Measurements from ENCODE around the gene AFF3.

The AFF3 gene

GRCh38 chr2:99631700-99632099, 510.7 kb downstream of the AFF3 start:
- DNase-seq (ENCODE audit: low read depth) = no peak

DNA sequence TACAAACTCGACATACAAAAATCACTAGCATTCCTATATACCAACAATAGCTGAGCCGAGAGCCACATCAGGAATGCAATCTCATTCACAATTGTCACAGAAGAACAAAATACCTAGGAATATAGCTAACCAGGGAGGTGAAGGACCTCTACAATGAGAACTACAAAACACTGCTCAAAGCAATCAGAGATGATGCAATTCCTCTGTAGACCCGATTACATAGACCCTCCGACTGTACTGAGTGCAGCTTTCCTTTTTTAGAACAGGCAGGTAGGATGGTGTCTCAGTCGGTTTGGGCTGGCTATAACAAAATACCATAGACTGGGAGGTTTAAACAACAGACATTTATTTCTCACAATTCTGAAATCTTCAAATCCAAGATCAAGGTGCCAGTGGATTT, 513.1 kb downstream of the AFF3 start:
- no peak for DNase-seq (ENCODE audit: low read depth)

DNA sequence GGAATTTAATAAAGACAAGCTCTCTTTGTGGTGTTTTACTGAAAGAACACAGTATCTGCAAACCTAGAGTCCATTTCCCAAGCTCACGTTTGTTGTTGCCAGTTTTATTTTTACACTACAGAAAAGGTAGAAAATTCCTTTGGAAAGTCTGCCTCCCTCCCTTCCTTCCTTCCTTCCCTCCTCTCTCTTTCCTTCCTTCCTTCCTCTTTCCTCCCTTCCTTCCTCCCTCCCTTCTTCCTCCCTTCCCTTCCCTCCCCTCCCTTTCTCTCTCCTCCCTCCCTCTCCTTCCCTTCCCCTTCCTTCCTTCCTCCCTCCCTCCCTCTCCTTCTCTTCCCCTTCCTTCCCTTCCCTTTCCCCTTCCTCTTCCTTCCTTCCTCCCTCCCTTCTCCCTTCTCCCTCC, 516.2 kb downstream of the AFF3 start:
- no peak for DNase-seq (ENCODE audit: low read depth)

- no peak for DNase-seq (ENCODE audit: low read depth)
Measured at GRCh38 chr2:99624677-99625076, 517.7 kb downstream of the AFF3 start.

GRCh38 chr2:99623613-99624012, 518.8 kb downstream of the AFF3 start:
- no peak for DNase-seq (ENCODE audit: low read depth)

DNA sequence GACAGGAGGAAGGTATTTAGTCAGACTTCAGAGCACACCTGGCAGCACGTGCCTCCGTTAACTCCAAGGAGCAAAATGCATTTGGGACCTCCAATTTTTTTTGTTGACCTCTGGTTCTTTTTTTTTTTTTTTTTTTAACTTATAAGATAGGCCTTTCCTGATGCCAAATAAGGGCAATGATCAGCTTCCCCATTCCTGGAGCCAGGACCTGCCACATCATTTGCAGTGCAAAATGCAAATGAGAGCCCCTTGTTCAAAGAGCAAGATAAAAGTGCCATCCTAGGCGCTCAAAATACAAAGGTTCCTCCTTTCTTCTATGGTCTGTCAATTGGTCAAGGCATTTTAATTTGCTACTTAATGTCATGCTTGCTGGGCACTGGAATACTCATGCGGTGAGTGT, 519.4 kb downstream of the AFF3 start:
- DNase-seq (ENCODE audit: low read depth) = no peak

- DNase-seq (ENCODE audit: low read depth) = no peak
Measured at GRCh38 chr2:99622534-99622933, 519.9 kb downstream of the AFF3 start.

DNA sequence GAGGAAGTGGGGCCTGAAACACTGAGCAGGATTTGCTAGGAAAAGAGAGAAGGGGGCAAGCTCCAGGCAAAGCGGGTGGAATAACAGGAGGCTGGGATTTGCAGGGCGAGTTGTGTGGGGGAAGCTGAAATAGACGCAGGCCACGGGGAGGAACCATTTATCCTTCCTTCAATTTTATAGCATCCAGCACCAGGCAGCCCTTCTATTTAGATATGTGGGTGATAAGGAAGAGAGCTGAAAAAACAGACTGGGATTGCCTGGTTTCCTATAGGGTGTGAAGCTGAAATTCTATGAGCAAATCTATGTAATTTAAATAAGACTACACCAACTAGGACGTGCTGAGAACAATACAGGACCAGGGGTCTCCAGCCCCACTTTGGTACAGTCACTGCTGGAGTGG, 520.6 kb downstream of the AFF3 start:
- DNase-seq (ENCODE audit: low read depth) = no peak

DNA sequence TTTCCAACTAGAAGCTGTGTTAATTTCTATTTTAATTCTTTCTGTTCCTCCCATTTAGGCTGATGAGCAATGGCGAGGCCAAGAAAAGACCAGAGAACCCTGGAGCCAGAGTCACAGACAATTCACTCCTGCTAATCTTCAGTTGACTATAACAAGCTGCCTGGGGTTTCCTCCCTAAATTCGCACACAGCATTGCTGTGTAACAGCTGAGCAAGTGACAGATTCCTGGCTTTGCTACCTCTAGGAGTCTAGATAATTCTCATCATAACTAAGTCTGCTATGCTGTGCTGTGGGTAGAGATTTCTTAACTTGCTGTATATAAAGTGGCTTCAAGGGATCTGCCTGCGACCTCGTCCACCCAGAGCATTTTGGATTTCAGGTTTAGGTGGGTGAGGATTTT, 521.3 kb downstream of the AFF3 start:
- DNase-seq (ENCODE audit: low read depth) = no peak

GRCh38 chr2:99619151-99619550, 523.2 kb downstream of the AFF3 start:
- no peak for DNase-seq (ENCODE audit: low read depth)

GRCh38 chr2:99618579-99619097, 523.8 kb downstream of the AFF3 start:
- DNase-seq (ENCODE audit: low read depth) = no peak

DNA sequence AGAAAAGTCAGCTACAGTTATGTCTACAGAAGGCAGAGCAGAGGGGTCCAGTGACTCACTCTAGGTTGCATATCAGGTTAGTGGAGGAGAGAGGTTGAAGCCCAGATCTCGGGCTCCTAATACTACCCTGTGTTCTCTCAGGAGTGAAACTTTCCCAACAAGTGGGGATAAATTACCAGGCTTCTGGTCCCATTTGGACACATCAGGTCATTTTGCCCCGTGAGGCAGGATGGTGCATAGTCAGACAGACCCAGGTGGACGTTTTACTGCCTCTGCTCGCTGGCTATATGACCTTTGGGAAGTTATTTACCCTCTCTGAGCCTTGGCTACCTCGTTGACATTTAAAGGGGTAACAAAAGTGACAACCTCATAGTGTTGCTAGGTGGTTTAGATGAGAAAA, 524.6 kb downstream of the AFF3 start:
- no peak for DNase-seq (ENCODE audit: low read depth)

- DNase-seq (ENCODE audit: low read depth) = no peak
Measured at GRCh38 chr2:99615247-99615771, 527.1 kb downstream of the AFF3 start.

GRCh38 chr2:99613980-99614379, 528.4 kb downstream of the AFF3 start:
- DNase-seq (ENCODE audit: low read depth) = no peak

GRCh38 chr2:99611786-99612185, 530.6 kb downstream of the AFF3 start:
- no peak for DNase-seq (ENCODE audit: low read depth)

- no peak for DNase-seq (ENCODE audit: low read depth)
Measured at GRCh38 chr2:99611034-99611433, 531.4 kb downstream of the AFF3 start.

DNA sequence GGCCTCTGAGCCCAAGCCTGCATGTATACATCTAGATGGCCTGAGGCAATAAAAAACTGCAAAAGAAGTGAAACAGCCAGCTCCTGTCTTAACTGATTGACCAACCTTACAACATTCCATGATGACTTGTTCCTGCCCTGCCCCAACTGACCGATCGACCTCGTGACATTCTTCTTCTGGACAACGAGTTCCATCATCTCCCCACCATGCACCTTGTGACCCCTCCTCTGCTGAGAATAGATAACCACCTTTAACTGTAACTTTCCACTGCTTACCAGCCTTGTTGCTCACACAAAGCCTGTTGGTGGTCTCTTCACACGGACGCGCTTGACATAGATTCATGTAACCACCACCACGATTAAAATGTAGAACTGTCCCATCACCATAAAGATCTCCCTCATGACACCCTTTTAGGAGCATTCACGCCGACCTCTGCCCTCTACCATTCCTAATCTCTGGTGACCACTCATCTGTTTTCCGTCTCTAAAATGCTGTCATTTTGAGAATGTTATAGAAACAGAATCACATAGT, 532.5 kb downstream of the AFF3 start:
- DNase-seq (ENCODE audit: low read depth) = no peak

- DNase-seq (ENCODE audit: low read depth) = no peak
Measured at GRCh38 chr2:99608861-99609260, 533.5 kb downstream of the AFF3 start.

DNA sequence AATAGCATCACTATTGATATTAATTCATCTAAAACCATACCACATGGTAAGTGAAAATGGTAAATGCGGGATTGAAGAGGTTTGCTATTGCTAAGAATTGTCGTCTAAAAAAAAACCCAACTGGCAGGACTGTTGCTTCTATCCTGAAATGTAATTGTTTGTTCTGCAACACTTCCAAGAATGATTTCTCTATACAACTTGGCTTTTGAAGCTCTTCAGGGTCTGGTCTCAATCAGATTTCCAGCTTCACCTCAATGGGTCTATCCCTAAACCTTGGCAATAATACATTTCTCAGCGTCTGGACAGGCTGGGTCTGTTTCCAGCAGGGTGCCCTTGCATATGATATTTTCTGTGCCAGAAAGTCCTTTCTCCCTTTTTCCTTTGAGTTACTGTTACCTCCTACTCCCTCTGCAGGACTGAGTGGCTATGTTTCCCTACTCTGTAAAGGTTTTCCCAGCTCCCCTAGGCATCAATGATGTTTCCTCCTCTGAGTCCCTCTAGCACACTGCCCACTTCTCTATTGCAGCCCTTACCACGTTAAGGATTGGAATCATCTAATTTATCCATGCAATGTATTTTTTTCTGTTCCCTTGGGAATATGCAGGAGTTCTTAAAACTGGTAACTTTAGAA, 534.4 kb downstream of the AFF3 start:
- no peak for DNase-seq (ENCODE audit: low read depth)

- DNase-seq (ENCODE audit: low read depth) = no peak
Measured at GRCh38 chr2:99607454-99607853, 534.9 kb downstream of the AFF3 start.

- no peak for DNase-seq (ENCODE audit: low read depth)
Measured at GRCh38 chr2:99605036-99605435, 537.4 kb downstream of the AFF3 start.

DNA sequence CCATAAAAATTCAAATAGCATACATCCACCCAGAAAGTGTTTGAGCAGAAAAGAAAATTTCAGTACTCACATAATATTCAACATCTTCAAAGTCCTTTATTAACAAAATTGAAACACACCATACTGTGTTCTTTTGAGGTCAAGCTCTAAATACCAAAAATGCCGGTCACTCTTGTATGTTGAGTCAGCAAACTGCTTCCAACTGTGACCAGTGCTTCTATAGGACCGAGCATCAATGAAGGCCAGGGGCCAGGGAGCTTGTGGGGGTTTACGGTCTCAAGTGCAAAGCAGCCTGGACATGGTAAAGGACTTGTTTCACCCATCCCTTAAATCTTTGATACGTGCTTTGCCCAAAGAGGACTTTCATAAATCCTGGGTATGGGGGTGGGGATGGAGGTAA, 539.9 kb downstream of the AFF3 start:
- DNase-seq (ENCODE audit: low read depth) = no peak

GRCh38 chr2:99600981-99601651, 541.3 kb downstream of the AFF3 start:
- DNase-seq (ENCODE audit: low read depth) = no peak

All from activated T-cell treated with anti-CD3 and anti-CD28 coated beads for 24 hours (primary cell).